AG09319 (cell line): ENCODE results near the gene NDUFS8.
A peak's percentile ranks its signal among the peaks of the same experiment; 100 is the strongest.

Experiments used
- DNase-seq: peaks from one replicate; pipeline ENCODE4 v3.0.0-alpha.2; 2010; ENCODE audit warnings: low read depth; ENCODE audit errors: extremely low read depth
- CTCF ChIP-seq: IDR thresholded peaks from 2 replicates; pipeline ENCODE4 v1.5.1; 2011; ENCODE audit warnings: low read depth, mild to moderate bottlenecking, inconsistent platforms, low read length, moderate library complexity

The NDUFS8 gene

GRCh38 chr11:68012843-68013610 is 17.5 kb upstream of the NDUFS8 start:
- no peak for TF ChIP-seq CTCF
- DNase-seq, result peak; percentile 88

- DNase-seq, result no peak
- no peak for TF ChIP-seq CTCF
These were observed 16.8 kb upstream of the NDUFS8 start for GRCh38 chr11:68013611-68014156.

- peak; percentile 72 for DNase-seq
- TF ChIP-seq CTCF, result no peak
These were observed 16.1 kb upstream of the NDUFS8 start for GRCh38 chr11:68014157-68014946.

GRCh38 chr11:68014947-68015447 is 15.5 kb upstream of the NDUFS8 start:
- DNase-seq, result no peak
- TF ChIP-seq CTCF, result no peak

- TF ChIP-seq CTCF, result no peak
- no peak for DNase-seq
These were observed 15.0 kb upstream of the NDUFS8 start for GRCh38 chr11:68015467-68015866.

- no peak for DNase-seq
- no peak for TF ChIP-seq CTCF
These were observed 14.1 kb upstream of the NDUFS8 start for GRCh38 chr11:68016161-68016903.
